Vagina (tissue), 2 donors: ENCODE measurements around the gene IL19.

ENCODE experiments used
- POLR2A ChIP-seq, 2 donors: fragments of 450-650 bp; IDR thresholded peaks; one replicate each; pipeline ENCODE4 v1.6.1; 2017; ENCODE audit warnings: antibody characterized with exemption in 2 of 2, mild to moderate bottlenecking in 2 of 2, moderate library complexity in 2 of 2
- TF ChIP-seq, protein P1 (sequence below), 3 experiments: fragments of 450-650 bp in 2 of 3; fragments of 200-600 bp in 1 of 3; sonication (generic) in 1 of 3; IDR thresholded peaks; one replicate each; pipeline ENCODE4 v1.5.1; 2017 to 2019; ENCODE audit warnings: antibody characterized with exemption in 3 of 3, mild to moderate bottlenecking in 2 of 3, moderate library complexity in 2 of 3

DNA sequence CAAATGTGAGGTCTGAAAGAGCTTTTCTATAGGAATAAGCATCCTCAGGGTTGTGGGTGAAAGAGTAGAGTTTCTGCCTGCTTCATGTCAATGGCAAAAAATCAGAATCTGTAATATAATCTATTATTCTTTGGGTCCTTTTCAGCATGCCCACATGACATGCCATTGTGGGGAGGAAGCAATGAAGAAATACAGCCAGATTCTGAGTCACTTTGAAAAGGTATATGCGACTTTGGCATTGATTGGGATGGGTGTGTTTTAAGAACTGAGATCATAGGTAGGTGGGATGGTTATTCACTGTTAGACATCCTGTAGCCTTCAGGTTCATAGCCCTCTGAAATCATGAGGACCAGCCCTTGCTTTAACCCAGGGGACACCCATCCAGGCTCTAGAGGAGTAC lies 96.7 kb downstream of the IL19 start:
- TF ChIP-seq, protein P1, sequence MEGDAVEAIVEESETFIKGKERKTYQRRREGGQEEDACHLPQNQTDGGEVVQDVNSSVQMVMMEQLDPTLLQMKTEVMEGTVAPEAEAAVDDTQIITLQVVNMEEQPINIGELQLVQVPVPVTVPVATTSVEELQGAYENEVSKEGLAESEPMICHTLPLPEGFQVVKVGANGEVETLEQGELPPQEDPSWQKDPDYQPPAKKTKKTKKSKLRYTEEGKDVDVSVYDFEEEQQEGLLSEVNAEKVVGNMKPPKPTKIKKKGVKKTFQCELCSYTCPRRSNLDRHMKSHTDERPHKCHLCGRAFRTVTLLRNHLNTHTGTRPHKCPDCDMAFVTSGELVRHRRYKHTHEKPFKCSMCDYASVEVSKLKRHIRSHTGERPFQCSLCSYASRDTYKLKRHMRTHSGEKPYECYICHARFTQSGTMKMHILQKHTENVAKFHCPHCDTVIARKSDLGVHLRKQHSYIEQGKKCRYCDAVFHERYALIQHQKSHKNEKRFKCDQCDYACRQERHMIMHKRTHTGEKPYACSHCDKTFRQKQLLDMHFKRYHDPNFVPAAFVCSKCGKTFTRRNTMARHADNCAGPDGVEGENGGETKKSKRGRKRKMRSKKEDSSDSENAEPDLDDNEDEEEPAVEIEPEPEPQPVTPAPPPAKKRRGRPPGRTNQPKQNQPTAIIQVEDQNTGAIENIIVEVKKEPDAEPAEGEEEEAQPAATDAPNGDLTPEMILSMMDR (IDR thresholded peaks at IDR 0.05): no peak
- no peak for TF ChIP-seq POLR2A (IDR thresholded peaks at IDR 0.05)
